Stimulated activated CD4-positive, alpha-beta T cell treated with anti-CD3 and anti-CD28 coated beads, Interleukin-2, amount 100 ng/mL, for 4 hours (primary cell): Measurements from ENCODE around the gene RBM26.
"Not testable (repeated sequence)": the region's sequence is repeated elsewhere in the genome, so short reads cannot be mapped to it uniquely, and the experiment has no call there.

ENCODE experiments used
- DNase-seq: peaks from one replicate; pipeline ENCODE4 v3.0.0-alpha.2; 2020; ENCODE audit warnings: low read depth

RBM26 gene

DNA sequence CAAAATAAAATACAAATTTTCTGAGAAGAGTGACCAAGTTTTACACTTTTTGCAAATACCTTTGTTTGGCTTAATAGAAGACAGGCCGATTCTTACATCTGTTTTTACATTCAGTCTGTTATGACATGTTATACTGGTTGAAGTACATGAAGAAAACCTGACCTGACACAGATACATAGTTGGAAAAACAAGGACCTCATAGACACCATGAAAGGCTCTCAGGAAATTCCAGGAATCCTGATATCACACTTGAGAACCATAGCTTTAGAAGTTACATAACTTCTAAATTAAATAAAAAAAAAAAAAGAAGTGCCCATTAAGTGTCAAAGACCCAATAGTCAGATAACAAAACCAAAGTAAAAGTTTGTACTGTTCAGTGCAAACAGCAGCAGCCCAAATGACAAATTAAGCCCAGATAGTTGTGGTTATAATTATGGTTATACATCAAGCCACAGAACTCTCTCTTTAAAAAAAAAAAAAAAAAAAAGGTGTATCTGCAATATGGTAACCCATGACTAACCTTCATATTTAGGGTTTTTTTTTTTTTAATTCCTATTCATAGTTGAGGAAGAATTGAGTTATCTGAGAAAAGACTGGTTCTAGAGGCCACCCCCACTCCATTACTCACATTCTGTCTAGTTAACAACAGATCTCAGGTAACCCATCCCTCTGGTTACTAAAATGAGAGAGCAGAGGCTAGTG is 19.8 kb downstream of the RBM26 start:
- DNase-seq, result no peak

DNA sequence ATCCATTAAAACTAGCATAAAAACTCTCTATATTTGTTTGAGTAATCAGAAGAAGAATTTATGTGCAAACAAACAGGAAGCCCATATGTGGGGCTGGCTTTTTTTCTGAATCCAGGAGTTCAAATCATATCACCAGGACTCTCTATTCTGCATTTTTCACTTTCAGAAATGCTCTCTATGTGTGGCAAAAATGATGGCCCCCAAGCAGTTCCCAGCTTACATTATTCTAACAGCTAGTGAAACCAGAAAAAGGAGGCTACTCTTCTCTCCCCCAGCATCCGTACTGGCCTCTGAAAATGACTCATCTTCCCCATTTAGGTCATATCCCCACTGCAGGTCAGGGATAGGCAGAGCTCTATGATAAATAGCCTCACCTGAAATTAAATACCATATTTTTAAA is 20.4 kb downstream of the RBM26 start:
- DNase-seq, result no peak

DNA sequence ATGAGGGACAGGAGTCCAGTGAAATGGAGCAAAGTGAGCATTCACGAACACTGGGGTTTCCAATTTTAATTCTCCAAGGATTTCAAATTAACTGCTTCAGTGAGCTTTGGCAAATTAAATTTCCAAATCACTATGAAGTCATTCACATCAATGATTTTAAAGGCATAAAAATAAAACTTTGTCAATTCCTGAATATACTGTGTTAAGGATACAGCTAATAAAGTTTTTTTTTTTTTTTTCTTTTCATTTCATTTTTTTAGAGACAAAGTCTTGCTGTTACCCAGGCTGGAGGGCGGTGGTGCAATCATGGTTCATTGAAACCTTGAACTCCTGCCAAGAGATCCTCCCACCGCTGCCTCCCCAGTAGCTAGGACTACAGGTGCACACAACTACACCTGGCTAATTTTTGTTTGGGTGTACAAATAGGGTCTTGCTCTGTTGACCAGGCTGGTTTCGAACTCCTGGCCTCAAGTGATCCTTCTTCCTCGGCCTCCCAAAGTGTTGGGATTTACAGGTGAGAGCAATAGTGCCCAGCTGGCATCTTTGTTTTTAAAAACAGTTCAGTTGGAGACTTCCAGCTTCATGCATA is 21.9 kb downstream of the RBM26 start:
- no peak for DNase-seq

DNA sequence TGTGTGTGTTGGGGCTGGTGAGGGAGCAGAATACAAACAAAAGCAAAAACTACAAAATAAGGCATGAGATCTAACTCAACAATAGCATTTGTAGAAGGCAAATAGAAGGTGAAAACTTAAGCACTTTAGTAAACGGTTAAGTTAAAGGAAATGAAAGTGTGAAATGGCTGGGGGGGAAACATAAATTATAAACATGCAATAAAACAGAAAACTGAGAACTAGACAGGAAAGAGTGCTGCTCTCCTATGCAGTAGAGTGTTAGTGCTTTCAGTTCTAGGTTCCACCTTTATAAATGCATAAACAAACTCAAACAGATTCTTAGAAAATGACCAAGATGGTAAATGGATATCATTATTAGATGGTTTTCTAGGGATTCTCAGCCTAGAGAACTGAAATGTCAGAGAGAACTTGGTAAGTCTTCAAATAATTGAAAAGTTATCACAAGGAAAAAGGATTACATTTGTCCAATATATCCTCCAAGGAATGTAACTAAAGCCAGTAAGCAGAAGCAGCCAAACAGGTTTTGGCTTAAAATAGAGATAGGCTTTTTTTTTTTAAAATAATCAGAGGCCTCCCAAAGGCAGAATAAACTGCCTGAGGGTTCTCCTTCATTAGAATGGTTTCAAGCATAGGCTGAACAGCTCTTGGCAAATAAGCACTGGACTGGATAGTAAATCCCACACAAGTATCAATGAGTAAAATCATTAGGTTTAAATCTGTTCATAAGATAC is 23.3 kb downstream of the RBM26 start:
- no peak for DNase-seq

DNA sequence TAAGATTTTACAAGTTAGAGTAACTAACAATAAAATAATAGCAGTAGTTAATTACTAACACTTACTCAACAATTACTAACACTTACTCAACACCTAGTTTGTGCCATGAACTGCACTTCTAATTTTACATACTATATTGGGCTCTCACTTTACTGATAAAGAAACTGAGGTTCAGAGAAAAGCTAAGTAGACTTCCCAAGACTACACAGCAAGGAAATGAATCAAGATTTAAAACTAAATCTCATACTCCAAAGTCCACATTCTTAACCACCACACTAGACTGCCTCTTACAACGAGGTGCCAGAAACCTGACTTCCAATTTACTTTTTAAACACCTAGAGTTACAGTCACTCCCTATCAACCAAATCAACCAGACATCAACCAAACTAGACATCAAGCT is 25.1 kb downstream of the RBM26 start:
- no peak for DNase-seq

DNA sequence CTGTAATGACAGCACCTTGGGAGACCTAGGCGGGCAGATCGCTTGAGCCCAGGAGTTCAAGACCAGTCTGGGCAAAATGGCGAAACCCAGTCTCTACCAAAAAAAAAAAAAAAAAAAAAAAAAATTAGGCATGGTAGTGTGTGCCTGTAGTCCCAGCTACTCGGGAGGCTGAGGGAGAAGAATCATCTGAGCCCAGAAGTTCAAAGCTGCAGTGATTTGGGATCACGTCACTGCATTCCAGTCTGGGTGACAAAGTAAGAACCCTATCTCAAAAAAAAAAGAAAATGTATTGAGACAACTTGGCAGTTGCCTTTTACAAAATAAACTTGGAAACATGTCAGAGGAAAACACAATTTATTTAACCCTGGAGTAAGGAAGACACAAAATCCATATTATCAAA is 26.8 kb downstream of the RBM26 start:
- DNase-seq, result no peak

DNA sequence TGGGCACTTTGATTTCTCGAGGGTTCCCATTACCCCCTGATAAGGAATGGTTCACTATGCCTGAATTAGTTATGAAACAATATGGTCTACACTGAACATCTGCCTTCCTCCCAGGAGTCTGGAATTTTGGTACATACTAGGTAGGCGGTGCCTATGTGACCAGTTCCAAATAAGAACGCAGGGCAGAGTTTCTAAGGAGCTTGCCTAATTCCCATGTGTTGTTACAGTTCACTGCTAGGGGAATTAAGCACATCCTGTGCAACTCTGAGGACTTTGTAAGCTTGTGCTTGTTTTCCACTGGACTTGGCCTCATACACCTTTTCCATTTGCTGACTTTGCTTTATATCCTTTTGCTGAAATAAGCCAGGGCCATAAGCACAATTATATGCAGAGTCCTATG is 29.2 kb downstream of the RBM26 start:
- DNase-seq, result no peak

DNA sequence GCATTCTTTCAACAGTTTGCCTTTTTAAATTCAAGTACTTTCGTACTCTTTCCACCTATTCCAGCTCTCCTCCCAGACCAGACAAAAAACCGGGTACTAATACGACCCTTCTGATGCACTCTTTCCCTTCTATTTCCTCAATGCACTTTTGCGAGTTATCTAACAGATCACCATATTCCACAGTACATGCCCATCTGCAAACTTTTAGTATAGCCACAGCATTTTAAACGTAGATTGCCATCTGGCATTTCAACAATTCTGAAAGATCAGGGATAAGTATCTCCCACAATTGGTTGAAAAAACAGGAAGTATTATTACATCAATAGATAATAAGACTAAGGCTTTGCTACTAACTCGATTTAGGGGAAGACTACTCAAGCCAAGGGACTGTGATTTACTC is 31.5 kb downstream of the RBM26 start:
- DNase-seq, result no peak

DNA sequence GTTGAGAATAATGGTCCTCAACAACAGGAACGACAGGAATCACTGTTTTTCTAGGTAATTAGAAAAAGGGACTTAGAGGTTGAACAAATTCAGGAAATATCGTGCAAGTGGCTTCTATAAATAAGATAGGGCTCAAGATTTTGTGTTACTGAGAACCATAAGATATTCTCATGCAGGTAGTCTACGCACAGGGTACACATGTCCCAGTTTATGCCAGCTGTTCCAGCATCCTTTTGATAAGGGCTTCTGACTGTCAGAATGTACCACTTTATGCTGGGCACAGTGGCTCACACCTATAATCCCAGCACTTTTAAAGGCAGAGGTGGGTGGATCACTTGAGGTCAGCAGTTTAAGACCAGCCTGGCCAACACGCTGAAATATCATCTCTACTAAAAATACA is 32.1 kb downstream of the RBM26 start:
- no peak for DNase-seq

DNA sequence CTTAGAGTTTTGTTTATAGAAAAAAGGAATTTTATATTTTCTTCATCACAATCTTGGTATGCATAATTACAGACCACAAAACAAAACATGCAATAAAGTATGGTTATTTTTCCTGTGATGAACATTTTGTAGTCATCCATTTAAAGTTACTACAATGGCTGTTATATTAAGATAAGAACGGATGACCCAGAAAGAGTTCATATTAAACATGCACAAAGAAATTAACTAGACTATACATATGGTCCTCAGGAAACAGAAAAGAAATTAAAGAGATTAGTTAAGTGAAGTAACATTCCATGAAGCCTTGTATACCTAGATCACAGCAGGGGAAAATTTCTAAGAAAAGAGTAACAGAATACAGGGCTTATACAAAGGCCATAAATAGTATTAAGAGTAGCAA is 36.8 kb downstream of the RBM26 start:
- DNase-seq, result no peak

DNA sequence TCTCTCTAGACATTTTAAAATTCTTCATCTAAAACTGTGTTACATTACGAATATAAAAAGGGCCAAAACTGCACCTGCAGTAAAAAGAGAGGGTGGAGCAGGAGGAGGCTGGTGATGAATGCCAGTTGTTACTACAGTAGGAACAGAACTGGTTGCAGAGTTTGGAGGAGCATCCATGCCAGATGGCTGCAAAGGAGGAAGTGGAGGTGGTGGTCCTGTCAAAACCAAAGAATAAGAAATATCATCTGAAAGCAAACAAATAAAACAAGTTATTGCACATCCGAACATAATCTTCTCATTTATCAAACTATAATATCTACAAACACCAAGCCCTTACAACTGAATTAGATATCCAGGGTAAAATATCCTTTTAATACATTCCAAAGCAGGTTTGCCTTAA is 40.1 kb downstream of the RBM26 start:
- no peak for DNase-seq

DNA sequence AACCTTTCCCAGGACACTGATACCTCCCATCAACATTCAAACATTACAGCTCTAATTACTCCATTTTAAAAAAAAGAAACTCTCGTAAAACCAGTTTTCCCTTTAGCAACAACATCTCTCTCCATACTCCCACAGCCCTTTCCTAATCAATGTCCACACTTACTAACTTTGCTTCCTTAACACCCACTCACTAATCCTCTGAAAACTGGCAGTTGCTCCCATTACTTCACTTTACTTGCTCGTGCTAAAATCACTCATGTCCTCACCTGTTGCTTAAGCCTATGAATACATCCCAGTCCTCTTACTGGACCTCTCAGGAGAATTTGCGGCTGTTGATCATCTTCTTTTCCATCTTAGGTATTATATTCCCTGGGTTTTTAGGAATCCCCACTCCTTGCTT is 44.8 kb downstream of the RBM26 start:
- DNase-seq, result no peak

DNA sequence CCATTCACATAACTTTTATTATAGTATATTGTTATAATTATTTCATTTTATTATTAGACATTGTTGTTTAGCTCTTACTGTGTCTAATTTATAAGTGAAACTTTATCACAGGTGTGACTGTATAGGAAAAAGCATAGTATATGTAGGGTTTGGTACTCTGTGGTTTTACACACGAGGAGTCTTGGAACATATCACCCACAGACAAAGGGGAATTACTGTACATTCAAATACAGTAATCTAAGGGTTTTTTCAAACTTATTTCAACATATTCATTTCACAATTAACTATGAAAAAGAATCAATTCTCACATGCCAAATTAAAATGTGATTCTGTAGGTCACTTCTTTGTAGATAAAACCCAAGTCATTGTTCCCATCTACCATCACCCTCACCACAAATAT is 46.0 kb downstream of the RBM26 start:
- DNase-seq, result no peak

DNA sequence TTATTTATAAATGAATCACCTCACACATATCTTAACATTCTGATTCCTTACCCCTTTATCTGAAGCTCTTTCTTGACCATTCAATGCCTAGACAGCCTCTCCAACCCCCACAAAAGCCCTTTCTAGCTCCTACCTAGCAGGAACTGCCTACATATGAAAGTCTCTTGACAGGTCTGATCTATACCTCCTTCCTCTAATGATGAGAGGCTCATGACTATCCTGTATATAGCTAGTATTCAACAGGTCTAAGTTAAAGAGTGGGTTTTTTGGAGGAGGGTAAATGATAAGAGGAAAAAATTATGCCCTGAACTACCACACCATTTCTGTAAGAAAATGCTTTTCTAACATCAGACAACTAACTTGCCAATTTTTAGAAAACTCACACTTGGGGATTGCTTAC is 47.0 kb downstream of the RBM26 start:
- DNase-seq, result no peak

DNA sequence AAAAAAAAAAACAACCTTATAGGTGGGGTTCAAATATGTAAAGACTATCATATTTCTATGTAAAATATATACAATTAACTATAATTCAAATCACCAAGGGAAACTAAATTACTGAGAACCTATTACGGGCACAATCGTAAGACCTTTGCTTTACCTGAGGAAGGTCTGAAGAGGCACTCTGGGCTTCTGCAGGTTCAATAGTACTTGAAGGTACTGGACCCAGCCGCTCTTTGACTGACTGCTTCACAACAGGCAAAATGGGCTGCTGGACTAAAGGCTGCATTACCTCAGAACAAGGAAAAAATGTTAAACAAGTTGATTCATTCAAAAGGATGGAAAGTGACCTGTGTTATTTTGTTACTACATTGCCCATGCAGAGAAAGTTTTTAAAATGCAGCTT is 51.8 kb downstream of the RBM26 start:
- DNase-seq, result no peak

DNA sequence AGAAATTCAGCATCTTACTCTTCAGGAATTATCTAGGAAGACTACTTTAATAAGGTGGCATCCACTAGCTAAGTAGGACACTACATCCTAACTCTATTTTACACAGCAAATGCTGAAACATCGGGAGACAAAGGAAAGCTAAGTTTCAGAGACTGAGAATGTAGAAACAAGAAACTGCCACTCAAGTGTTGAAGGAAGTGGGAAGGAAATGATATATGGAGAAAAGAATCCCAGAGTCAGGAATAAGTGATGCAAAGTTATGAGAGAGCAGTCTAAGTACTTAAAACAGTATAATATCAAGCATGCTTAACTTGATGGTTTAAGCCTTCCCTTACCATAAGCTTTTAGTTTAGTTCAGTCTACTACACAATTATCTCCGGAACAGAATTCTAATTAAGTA is 52.4 kb downstream of the RBM26 start:
- no peak for DNase-seq

DNA sequence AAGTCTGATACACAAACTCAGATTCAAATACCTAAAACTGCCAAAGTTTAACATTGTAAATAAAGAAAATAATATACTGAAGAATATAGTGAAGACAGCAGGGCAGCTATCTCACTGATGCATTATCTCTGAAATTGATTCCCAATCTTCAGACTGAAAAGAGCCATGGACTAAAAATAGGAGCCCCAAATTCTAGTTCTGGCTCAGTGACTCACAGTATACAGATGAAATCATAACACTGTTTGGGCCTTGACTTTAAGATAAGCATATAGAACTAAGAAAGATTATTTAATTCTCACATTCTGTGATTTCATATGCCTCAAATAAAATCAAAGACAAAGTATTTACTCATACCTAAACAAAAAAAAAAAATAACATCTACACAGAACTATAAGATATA is 53.9 kb downstream of the RBM26 start:
- DNase-seq, result no peak

DNA sequence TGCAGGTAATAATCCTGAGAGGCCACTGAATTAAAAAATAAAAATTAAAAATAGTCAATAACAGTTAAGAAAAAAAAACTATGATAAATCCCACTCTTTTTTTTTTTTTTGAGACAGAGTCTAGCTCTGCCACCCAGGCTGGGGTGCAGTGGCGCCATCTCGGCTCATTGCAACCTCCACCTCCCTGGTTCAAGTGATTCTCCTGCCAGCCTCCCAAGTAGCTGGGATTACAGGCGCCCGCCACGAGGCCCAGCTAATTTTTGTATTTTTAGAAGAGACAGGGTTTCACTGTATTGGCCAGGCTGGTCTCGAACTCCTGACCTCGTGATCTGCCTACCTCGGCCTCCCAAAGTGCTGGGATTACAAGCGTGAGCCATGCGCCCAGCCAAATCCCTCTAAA is 56.4 kb downstream of the RBM26 start:
- DNase-seq, result not testable (repeated sequence)

DNA sequence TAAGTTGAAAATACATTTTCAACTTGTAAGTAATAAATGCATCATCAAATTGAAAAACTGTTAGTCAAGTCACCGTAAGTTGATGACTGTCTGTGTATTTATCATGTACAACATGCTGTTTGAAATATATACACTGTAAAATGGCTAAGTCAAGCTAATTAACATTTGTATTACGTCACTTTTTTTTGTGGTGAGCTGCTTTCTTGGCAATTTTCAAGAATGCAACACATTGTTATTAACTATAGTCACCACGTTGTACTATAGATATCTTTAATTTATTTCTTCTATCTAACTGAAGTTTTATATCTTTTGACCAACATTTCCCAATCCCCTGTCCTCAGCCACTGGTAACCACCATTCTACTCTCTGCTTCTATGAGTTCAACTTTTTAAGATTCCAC is 57.0 kb downstream of the RBM26 start:
- no peak for DNase-seq

DNA sequence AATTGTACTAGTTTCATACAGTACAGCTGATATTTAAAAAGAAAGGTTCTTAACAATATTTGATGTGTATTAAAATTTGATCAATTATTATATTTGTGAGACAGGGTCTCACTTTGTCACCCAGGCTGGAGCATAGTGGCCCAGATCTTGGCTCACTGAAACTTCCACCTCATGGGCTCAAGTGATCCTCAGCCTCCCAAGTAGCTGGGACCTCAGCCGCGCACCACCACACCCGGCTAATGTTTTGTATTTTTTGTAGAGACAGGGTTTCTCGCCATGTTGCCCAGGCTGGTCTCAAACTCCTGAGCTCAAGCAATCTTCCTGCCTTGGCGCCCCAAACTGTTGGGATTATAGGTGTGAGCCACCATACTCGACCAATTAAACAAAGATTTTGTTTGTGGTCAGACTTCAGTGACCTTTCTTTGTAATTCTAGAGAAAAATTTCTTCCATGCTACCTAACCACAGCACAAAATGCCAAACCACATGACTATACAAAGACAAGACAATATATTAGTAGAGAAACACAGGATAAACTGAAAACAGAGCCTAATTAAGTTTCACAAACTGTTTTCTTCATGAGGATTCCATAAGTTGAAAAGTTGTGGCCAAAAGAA is 59.6 kb downstream of the RBM26 start:
- no peak for DNase-seq

DNA sequence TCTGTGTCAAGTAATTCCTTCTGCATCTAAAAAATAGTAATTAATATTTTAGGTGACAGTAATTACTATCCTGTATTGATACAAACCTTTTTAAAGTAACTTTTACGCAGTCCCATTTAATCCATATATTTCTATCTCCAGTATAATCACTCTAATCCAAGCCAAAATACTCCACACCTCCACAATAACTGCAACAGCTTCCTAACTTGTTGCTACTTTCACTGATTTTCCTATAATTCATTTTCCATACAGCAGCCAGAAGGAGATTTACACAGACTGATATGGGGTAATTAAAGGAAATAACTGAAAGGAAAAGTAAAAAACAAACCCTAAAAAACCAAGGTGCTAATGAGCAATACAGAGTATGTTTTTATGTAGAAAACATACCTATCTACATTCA is 64.9 kb downstream of the RBM26 start:
- DNase-seq, result no peak

DNA sequence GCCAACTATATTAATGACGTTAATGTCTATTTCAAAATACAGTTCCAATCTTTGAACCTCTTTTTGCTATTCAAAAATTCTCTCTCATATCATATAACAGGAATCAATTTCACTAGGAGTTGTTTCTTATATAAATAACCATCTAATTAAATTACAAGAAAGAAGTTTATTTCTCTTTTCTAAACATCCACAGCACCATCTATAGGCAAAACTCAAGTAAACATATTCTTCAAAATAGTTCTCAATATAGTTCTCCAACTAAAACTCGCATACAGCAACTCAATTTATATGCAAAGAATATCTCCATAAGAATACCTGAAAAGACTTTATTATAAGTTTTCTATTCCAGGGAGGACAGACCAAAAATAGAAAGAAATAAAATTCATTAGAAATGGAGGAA is 65.6 kb downstream of the RBM26 start:
- DNase-seq, result no peak

DNA sequence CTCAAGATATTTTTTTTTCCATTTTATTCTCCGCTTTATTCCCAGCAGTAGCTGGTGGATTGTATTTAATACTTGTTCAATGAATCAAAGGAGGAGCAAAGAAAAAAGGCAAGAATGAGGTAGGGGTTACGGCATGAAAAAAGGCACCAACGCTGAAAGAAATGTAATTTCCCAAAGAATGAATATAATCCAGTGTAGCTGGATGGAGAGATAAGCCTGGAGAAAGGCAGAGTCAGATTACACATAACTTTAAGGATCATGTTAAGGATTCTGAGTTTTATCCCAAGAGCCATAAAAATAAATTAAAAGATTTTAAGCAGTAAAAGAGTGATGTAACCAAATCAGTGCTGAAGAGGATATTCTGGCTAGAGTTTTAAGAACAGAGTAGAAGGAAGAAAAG is 67.7 kb downstream of the RBM26 start:
- no peak for DNase-seq
